HG02571 (cell line): ENCODE results near the gene ANKHD1.
"Not testable (repeated sequence)": the region's sequence is repeated elsewhere in the genome, so short reads cannot be mapped to it uniquely, and the experiment has no call there.

ENCODE experiments used
- ATAC-seq: cut with Tn5 transposase; IDR thresholded peaks from one replicate; pipeline ENCODE4 v1.9.1; 2021; ENCODE audit warnings: mild to moderate bottlenecking, moderate library complexity; ENCODE audit not compliant: unreplicated experiment

ANKHD1 gene

DNA sequence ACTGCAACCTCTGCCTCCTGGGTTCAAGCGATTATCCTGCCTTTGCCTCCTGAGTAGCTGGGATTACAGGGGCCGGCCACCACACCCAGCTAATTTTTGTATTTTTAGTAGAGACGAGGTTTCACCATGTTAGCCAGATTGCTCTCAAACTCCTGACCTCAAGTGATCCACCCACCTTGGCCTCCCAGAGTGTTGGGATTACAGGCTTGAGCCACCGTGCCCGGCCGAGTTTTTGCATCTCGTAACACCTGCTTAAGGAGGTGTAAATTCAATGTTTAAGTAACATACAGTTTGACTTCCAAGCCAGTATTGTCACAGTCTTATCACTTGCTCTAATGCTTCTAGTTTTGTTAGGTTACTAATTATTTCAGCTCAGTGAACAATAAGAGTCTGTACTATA is 19.7 kb downstream of the ANKHD1 start:
- ATAC-seq, result not testable (repeated sequence)

DNA sequence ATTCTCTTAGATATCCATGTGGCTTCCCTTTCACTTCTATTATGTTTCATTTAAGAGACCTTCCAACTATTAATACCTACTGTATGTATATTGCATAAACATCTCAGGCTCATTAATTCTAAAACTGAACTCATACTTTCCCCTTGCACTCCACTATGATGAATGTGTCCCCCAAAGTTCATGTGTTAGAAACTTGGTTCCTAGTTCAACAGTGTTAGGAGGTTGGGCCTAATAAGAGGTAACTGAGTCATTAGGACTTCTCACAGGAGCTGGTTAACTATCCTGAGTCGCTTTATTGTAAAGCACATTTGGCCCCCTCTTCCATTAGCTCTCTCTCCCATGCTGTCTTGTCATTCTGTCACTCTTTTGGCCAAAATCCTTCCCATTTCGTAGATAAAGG is 22.0 kb downstream of the ANKHD1 start:
- ATAC-seq, result no peak

DNA sequence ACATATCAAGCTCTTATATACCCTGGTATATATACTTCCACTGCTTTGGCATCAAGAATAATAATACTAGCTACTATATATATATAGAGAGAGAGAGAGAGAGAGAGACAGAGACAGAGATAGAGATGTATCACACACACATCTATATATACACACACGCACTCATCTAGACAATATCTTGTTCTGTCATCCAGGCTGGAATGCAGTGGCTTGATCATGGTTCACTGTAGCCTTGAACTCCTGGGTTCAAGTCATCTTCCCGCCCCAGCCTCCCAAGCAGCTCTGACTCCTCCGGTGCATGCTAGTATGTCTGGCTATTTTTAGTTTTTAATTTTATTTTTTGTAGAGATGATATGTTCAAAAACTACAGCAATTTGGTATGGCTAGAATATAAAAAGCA is 22.5 kb downstream of the ANKHD1 start:
- no peak for ATAC-seq

DNA sequence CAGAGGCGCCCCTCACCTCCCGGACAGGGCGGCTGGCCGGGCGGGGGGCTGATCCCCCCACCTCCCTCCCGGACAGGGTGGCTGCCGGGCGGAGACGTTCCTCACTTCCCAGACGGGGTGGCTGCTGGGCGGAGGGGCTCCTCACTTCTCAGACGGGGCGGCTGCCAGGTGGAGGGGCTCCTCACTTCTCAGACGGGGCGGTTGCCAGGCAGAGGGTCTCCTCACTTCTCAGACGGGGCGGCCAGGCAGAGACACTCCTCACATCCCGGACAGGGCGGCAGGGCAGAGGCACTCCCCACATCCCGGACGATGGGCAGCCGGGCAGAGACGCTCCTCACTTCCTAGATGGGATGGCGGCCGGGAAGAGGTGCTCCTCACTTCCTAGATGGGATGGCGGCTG is 26.1 kb downstream of the ANKHD1 start:
- not testable (repeated sequence) for ATAC-seq

DNA sequence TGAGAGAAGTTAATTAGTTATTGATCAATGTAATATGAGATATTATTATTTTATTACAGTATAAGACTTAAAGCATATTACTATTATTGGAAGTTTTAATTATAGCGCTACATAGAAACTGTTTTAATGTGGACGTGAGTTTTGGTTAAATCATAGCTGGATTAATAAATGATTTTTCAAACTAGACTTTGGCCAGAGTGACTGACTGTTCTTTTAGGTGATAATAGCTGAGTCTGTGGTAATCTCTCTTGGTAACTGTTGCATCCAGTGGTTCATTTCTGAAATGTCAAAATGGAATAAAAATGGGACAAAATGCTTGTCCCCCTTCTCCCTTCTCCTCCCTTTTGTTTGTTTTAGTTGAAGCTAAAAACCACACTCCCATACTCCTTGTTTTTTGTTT is 28.1 kb downstream of the ANKHD1 start:
- ATAC-seq, result no peak

DNA sequence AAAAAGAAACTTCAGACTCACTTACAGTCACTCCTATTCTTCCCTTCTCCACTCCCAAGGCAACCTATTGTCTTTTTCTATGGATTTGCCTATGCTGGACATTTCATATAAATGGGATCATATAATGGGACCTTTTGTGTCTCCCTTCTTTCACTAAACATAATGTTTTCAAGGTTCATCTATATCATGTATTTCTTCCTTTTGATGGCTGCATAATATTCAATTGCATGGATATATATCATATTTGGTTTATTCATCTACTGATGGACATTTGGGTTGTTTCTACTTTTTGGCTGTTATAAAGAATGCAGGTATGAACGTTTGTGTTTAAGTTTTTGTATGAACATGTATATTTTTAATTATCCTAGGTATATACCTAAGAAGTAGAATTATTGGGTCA is 30.6 kb downstream of the ANKHD1 start:
- no peak for ATAC-seq

DNA sequence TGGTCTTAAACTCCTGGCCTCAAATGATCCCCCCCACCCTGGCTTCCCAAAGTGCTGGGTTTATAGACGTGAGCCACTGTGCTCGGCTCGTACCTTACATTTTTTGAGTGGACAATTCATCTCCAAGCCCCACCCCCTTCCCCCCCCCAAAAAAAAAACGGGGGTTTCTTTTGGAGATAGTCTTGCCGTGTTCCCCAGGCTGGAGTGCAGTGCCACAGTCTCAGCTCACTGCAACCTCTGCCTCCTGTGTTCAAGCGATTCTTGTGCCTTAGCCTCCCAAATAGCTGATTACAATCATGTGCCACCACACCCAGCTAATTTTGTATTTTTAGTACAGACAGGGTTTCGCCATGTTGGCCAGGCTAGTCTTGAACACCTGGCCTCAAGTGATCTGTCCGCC is 31.3 kb downstream of the ANKHD1 start:
- no peak for ATAC-seq

DNA sequence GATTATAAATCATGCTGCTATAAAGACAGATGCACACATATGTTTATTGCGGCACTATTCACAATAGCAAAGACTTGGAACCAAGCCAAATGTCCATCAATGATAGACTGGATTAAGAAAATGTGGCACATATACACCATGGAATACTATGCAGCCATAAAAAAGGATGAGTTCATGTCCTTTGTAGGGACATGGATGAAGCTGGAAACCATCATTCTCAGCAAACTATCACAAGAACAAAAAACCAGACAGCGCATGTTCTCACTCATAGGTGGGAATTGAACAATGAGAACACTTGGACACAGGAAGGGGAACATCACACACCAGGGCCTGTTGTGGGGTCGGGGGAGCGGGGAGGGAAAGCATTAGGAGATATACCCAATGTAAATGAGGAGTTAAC is 55.7 kb downstream of the ANKHD1 start:
- ATAC-seq, result not testable (repeated sequence)

DNA sequence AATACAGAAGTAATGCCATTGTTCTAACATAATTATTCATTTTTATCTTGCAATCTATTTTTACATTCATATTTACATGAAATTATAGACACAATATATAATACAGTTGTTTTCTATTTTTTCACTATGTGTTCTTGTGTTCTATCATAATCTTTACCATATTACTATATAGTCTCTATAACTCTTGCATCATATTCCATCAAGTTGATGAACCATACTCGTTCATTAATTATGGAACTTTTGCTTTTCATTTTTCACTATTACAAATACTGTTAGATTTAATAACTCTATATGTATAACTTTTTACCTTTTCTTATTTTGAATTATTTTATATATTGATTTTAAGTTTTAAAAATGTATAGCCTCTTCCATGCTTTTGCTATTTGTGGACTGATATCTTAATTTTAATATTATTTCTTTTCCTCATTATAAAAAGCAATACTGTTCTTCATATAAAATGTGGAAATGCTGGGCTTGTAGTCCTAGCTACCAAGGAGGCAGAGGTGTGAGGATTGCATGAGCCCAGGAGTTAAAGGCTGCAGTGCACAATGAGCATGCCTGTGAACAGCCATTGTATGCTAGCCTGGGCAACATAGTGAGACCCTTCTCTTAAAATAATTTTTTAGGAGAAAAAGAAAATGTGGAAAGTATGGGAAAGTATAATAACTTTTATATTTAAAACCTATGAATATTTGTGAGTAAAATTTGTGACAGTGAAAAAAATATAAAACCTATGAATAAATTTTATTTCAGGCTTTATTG is 65.5 kb downstream of the ANKHD1 start:
- ATAC-seq, result no peak

DNA sequence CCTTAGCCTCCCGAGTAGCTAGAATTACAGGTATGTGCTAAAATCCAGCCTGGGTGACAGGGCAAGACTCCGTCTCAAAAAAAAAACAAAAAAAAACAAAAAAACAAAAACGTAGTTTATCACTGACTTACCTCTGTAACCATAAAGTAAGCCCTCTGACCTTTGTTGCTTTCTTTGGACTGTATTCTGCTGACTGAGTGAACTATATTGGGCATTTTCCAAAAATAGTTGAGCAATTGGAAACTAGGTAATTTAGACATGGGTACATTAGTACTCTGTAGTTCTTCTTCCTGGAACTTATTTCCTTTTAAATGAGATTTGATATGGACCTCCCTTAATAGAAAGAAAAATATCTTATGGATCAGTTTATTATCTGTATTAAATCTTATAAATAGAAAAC is 66.6 kb downstream of the ANKHD1 start:
- ATAC-seq, result no peak

DNA sequence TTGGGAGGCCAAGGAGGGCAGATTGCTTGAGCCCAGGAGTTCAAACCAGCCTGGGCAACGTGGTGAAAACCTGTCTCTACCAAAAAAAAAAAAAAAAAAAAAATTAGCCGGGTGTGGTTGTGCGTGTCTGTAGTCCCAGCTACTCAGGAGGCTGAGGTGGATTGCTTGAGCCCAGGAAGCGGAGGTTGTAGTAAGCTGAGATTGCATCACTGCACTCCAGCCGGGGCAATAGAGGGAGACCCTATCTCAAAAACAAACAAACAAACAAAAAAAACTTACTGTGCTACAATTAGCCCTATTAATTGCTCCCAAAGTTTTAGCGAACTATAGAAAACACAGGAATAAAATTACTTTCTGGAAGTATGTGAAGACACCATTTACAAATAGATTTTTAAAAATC is 67.6 kb downstream of the ANKHD1 start:
- ATAC-seq, result no peak

DNA sequence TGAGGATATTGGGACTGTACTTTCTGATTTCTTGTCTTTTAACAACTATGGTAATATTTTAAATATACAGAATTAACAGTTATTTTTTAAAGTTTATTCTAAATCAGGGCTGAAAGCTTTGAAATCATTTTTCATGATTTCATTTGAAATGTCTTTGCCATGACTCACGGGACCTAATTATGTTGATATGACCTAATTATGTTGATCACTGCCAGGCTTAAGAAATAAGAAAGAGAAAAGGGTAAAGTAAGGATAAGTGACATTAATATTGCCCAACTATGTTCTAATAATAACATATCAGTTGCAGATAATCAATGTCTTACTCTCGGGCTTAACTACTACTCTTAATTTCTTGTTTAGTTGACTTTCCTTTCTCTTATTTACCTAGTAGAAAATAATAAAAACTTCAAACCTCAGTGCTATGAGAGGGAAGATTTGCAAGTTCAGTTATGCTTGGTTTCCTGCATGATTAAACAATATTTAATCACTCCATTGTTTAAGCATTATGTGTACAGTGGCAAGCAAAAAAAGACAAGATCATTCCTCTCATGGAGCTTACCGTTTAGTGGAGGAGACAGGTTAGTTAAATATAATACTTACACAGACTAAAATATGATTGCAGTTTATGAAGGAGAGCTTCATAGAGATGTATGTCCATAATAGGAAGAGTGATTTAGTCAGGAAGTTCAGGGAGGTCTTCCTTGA is 78.8 kb downstream of the ANKHD1 start:
- no peak for ATAC-seq

DNA sequence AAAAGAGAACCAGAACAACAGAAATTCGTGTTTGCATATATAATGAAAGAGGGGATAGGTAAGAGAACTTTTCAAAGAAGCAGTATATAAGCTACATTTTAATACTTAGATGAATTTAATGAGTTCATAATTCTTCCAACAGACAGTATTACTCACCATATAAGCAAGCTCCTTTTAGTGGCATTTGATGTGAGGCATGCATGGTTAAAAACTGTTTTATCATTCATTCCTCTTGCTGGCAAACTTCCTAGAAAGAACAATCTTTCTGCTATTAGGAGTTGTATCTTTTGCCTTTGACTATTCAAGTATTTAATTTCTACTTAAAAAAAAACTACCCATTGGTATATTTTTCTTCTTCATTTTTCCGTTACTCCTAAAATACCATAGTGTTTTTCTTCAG is 80.1 kb downstream of the ANKHD1 start:
- ATAC-seq, result no peak

DNA sequence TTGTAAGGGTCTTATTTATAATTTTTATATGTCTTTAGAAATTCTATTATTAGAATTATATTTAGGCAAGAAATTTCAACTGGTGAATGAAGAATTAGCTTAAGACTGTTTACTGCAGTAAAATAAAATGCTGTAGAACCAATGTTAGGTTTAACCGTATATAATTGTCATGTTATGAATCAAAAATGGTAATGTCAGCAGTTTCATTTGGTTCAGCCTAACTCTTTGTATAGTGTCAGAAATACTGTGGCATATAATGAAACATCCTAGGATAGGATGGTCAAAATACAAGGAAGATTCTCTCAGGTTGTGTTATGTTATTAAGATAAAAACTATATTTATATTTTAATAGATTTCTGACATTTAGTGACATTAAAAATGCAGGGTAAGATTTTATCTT is 81.4 kb downstream of the ANKHD1 start:
- ATAC-seq, result no peak

DNA sequence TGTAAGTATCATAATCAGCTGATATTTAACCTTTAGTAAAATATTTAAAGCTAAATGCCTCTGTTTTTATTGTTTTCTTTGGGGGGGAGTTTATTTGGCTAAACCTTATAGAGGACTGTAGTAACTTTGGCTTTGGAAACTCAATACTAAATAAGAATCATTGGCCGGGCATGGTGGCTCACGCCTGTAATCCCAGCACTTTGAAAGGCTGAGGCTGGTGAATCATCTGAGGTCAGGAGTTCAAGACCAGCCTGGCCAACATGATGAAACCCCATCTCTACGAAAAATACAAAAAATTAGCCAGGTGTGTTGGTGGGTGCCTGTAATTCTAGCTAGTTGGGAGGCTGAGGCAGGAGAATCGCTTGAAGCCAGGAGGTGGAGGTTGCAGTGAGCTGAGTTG is 86.5 kb downstream of the ANKHD1 start:
- not testable (repeated sequence) for ATAC-seq

DNA sequence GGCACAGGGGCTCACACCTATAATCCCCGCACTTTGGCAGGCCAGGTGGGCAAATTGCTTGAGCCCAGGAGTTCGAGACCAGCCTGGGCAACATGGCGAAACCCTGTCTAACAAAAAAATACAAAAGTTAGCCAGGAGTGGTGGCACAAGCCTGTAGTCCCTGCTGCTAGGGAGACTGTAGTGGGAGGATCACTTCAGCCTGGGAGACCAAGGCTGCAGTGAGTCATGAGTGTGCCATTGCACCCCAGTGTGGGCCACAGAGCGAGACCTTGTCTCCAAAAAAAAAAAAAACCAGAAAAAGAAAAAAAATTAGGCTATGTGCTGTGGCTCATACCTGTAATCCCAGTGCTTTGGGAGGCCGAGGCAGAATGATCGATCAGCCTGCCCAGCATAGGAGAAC is 87.3 kb downstream of the ANKHD1 start:
- no peak for ATAC-seq

DNA sequence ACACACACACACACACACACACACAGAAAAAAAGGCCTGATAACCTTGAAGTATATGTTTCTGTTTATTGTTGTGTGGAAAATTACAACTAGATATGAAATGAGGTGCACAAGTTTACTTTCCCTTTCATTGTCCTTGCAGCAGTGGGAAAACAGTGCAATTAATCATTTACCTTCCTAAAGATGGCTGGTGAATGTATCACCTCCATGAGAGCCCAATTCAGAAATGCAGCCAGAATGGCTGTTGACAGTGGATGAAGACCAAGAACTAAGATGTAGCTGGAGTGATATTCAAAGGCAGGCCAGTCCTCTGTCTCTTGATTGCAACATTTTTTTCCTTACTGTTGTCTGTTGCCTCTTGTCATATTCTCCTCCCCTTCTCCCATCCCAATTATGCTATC is 96.3 kb downstream of the ANKHD1 start:
- ATAC-seq, result no peak

DNA sequence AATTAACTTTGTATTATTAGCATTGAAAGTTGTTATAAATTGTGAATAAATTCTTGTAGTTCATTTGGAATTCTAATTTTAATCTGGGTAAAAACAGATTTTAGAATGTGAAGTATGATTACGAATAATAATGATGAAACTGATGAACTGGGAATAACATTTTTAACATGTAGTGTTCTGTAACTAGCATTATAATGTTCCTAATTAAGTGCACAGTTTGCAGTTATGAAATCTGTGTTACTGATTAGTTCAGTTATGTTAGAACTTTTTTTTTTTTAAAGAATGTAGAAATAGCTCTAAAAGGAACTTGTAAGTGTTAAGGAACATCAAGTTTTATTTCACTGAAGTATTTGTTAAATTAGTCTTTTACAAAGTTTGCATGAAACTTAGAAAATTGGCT is 97.0 kb downstream of the ANKHD1 start:
- no peak for ATAC-seq

DNA sequence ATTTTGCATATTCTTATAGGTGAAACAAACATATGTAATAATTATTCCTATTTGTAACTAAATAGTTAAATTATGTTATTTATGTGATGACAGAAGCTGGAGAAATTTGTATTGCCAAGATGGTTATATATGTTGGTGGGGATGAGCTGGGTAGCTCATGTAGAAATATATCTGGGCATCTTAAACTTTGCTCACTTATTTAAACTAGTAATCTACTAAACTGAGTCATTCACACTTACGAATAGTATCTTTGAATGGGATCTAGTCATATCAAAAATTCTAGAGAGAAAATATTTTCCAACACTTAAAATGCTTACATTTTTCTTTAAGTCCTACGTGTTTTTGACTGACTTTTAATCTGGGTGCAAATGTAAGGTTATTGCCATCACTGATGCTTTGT is 101.2 kb downstream of the ANKHD1 start:
- ATAC-seq, result no peak

DNA sequence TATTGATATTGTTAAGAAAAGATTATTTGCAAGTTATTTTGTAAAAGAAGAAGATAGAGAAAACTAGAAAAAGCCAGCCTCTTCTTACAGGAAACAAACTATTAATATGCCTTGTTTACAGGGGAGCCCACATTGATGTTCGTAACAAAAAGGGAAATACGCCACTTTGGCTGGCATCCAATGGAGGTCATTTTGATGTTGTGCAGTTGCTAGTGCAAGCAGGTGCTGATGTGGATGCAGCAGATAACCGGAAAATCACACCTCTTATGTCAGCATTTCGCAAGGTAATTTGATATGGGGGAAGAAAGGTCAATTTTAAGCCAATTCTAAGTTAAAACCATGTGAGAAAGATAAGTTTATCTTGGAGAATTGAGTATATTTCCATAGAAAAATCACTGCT is 108.3 kb downstream of the ANKHD1 start:
- ATAC-seq, result no peak

DNA sequence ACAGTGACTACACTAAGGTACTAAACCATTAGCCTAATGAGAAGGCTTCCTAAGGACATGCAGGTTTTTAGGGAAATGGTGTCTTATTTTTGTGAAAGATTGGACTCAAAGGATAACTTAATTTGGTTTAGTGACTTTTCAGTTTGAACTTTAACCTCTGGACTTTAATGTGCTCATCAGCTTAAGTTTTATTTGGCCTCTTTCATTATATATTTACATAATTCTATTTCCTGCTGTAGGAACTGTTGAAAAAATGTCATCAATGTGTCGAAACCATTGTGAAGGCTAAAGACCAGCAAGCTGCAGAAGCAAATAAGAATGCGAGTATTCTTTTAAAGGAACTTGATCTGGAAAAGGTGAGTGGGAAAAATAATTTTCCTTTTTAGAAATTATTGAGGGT is 111.5 kb downstream of the ANKHD1 start:
- ATAC-seq, result no peak

DNA sequence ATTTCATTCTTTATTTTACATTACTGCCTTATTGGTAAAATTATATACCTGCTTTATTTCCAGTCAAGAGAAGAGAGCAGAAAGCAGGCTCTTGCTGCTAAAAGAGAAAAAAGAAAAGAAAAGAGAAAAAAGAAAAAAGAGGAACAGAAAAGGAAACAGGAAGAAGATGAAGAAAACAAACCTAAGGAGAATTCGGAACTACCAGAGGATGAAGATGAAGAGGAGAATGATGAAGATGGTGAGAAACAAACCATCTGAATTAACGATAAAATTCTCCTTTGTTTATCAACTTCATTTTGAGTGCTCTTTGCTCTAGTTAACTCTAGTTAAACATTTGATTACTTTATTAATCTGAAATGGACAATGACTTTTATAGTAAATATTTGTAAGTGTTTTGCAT is 122.4 kb downstream of the ANKHD1 start:
- no peak for ATAC-seq

DNA sequence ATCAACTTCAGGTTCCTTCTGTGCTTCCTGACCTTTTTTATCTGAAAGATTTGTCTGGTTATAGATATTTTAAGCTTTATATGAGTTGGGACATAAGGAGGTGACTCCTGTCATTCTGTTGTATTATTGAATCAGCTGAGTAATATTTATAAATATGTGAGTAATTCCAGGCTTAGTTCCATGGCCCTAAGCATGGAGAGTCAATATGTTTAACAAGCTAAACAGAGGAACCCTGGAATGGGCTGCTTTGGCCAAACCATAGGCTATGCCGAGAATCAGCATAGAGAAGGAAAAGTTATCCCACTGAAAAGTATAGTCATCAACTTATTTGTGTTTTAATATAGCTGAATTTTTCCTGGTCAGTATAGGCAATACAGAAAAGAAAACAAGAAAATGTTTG is 138.6 kb downstream of the ANKHD1 start:
- no peak for ATAC-seq
